ENCODE data around the gene RCAN1. TPM values are rescaled to one million over a fixed set of nuclear protein-coding genes. Genes with fewer than 3 reads are reported as not detected.

Gene RCAN1
- total and polyA plus RNA-seq, 11 donors = 33.7 to 102 (median 57.6) TPM

GRCh38 chr21:34618941-34619340 lies 4.0 kb upstream of the RCAN1 start:
- intact Hi-C loops (cut with DNase I) = no loop called here
- 67 to 88% (median 75%) methylated on average over 1 of the region's 1 CpG for WGBS, 4 donors

DNA sequence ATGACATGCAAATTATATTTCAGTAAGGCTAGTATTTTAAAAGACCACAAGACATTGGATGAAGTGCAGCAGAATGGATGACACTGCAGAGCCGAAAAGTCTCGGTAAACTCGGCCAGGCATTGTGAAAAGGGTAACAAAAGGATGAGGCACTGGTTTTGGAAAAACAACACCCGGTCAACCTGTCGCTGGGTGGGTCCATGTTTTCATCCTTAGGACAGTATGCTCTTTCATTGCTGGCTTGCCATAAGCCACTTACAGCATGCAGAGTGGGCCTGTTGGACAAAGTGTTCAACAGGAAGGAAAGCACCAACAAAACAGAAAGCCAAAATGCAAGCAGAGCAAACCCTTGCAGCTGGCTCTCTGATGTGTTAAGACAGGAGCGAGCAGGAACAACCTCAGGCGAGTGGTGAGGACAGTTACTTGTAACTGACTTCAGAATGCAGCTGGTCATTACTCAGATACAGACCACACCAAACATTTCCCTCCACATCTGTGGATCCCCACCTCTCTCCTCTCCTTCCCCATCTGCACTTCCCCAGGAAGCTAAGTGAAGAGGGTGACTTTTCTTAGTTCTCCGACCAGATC lies 2.9 kb upstream of the RCAN1 start:
- WGBS, 4 donors = 77 to 86% (median 85%) methylated on average over 8 of the region's 8 CpGs
- peak overlapping the region in 1 of 12 donors; percentile 13 for H3K27ac ChIP-seq
- DNase-seq = no peak
- H3K4me1 ChIP-seq = peaks cover 3 to 51% (median 21%) of the 10 kb centered on the region in 12 donors
- intact Hi-C loops (cut with DNase I) = no loop called here
- no peak for ATAC-seq
- TF ChIP-seq POLR2A (IDR thresholded peaks at IDR 0.05) = no peak
- TF ChIP-seq, protein P1, sequence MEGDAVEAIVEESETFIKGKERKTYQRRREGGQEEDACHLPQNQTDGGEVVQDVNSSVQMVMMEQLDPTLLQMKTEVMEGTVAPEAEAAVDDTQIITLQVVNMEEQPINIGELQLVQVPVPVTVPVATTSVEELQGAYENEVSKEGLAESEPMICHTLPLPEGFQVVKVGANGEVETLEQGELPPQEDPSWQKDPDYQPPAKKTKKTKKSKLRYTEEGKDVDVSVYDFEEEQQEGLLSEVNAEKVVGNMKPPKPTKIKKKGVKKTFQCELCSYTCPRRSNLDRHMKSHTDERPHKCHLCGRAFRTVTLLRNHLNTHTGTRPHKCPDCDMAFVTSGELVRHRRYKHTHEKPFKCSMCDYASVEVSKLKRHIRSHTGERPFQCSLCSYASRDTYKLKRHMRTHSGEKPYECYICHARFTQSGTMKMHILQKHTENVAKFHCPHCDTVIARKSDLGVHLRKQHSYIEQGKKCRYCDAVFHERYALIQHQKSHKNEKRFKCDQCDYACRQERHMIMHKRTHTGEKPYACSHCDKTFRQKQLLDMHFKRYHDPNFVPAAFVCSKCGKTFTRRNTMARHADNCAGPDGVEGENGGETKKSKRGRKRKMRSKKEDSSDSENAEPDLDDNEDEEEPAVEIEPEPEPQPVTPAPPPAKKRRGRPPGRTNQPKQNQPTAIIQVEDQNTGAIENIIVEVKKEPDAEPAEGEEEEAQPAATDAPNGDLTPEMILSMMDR (IDR thresholded peaks at IDR 0.05) = no peak
- H3K4me3 ChIP-seq = no peak overlapping the region
- no peaks in the 10 kb centered on the region for H3K9me3 ChIP-seq
- H3K36me3 ChIP-seq = no peaks in the 10 kb centered on the region
- no peaks in the 10 kb centered on the region for H3K27me3 ChIP-seq

More at GRCh38 chr21:34618941-34619340, 4.0 kb upstream of the RCAN1 start:
- no peaks in the 10 kb centered on the region for H3K36me3 ChIP-seq
- ATAC-seq (no peak), DNase-seq (no peak)
- H3K27me3 ChIP-seq = no peaks in the 10 kb centered on the region
- H3K9me3 ChIP-seq = no peaks in the 10 kb centered on the region
- H3K27ac ChIP-seq = peak overlapping the region in 1 of 12 donors; percentile 37
- H3K4me3 ChIP-seq = no peak overlapping the region
- H3K4me1 ChIP-seq = peaks cover 0 to 45% (median 13%) of the 10 kb centered on the region in 12 donors
- TF ChIP-seq, protein P1 (IDR thresholded peaks at IDR 0.05) = no peak
- no peak for TF ChIP-seq POLR2A (IDR thresholded peaks at IDR 0.05)

GRCh38 chr21:34615487-34615814 lies 538 bp upstream of the RCAN1 start:
- Histone ChIP-seq H3K4me1 (peaks cover 3 to 54% (median 27%) of the 10 kb centered on the region in 12 donors), H3K4me3 (peak overlapping the region; percentile 56 to 99 (median 82)), H3K36me3 (no peaks in the 10 kb centered on the region), H3K27me3 (no peaks in the 10 kb centered on the region), H3K9me3 (no peaks in the 10 kb centered on the region), H3K27ac (peak overlapping the region; percentile 78 to 95 (median 89))
- WGBS, 4 donors = 0 to 3% (median 1%) methylated on average over 4 to 8 of the region's 8 CpGs
- TF ChIP-seq, protein P1 (IDR thresholded peaks at IDR 0.05) = no peak
- no peak for TF ChIP-seq POLR2A (IDR thresholded peaks at IDR 0.05)
- DNase-seq (no peak), ATAC-seq (no peak)
- intact Hi-C loops (cut with DNase I) = no loop called here

DNA sequence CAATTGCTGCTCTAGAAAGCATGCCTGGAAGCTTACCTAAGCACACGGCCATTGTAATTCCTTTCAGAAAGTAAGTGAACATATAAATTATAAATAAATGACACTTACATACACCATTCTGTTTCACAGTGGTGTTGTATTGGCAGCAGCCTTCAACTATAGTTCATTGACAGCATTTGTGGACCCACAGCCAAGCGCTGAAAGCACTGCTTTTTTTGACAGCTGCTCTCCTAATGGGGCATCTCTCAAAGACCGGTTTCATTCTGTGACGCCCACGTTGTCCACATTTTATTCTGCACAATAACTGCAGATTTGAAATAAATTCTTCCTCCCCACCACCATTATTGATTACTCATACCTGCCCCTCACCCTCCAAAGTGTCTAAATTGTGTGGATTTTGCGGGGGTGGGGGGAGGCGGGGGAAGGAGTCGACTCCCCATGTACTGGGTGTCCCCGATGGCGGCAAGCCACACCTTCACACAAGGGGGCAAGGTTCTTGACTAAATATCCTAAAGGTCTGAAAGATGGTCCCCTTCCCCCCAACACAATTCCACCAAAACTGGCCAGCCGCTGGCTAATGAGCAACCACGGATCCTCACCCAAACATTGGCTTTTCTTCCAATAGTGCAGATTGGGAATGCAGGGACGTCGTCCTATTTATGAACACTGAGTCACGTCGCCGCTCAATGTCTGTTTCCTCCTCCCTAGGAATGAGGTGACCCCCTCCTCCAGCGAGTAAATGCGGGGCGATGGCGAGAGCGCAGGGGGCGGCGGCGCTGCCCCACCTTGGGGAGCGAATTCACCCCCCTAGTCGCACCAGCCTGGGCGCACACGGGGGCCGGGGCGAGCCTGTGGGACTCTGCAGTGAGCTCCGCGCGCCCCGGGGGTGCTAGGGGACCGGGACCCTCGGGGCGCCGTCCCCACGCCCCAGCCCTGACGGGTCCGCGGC lies 960 bp downstream of the RCAN1 start:
- Histone ChIP-seq H3K27ac (peak overlapping the region in 11 of 12 donors; percentile 58 to 95 (median 89)), H3K27me3 (no peaks in the 10 kb centered on the region), H3K4me1 (peaks cover 3 to 45% (median 22%) of the 10 kb centered on the region in 12 donors), H3K36me3 (no peaks in the 10 kb centered on the region), H3K9me3 (no peaks in the 10 kb centered on the region), H3K4me3 (peak overlapping the region; percentile 56 to 99 (median 82))
- intact Hi-C loops (cut with DNase I) = loop anchor here in 1 of 10 donors (5.0 kb wide), 1 partner anchor 92 kb away; no protein-coding TSS in a partner anchor
- TF ChIP-seq POLR2A (IDR thresholded peaks at IDR 0.05) = no peak
- TF ChIP-seq, protein P1 (IDR thresholded peaks at IDR 0.05) = no peak
- DNase-seq (peak in 1 of 5 donors; percentile 40), ATAC-seq (no peak)
- WGBS, 4 donors = 6 to 19% (median 10%) methylated on average over 20 to 43 of the region's 43 CpGs
